ENCODE data around the gene OR2K2.
"Not testable (repeated sequence)": the region's sequence is repeated elsewhere in the genome, so short reads cannot be mapped to it uniquely, and the experiment has no call there.

OR2K2 gene, protein sequence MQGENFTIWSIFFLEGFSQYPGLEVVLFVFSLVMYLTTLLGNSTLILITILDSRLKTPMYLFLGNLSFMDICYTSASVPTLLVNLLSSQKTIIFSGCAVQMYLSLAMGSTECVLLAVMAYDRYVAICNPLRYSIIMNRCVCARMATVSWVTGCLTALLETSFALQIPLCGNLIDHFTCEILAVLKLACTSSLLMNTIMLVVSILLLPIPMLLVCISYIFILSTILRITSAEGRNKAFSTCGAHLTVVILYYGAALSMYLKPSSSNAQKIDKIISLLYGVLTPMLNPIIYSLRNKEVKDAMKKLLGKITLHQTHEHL

DNA sequence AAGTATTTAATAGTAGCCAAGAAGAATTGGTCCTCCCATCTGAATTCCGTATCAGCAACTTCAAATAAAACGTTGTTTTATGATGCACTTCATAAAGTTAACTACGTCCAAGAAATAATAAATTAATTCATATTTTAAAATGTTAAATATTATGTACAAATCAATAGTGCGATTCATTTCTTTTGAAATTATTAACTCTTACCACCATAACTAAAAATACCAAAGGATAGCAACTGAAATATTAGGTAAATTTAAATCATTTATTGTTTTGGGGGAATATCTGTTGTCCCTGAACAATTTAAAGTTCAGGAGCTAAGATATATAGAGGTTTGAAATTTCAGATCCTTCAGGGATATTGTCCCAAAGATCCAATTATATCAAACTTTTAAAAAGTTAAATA lies at the start of gene OR2K2:
OR2K2 (minus strand) TSS at position 101 of the 400 bp plus-strand sequence. CDS start 1,791 bp downstream, outside the sequence.
- DNase-seq (ENCODE audit: low read depth in 2 of 3, low spot score in 1 of 3) = no peak

DNA sequence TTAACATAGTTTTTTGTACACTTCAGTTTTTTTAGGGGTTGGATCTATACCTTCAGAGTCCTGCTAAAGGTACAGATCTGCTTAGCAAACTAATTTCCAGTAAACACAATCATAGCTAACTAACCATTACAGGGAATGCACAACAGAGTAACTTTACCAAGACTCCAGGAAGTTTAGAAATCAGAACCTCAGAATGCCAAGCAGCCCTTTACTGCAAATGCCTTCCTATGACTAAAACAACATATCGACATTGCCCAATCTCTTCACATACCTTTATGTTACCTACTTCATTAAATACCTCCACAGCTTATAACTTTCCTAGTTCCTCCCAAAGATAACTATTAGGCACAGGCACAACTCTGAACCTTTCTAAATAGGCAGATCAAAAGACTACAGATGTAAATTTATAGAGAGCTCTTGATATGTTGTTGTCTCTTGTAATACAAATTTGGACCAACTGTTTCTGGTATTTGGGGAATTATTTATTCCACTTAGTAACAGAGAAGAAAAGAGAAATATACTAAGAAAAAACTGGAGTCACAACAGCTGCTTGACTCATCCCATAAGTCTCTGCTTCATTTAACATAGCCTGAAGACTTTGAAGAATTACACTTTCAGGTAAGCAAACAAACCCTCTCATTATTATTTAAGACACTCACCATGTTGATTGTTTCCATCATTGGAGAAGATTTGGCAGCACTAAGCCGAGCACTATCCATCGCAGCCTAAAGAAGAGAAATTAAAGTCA lies 46.0 kb upstream of the OR2K2 start:
- DNase-seq (ENCODE audit: low read depth in 2 of 3, low spot score in 1 of 3) = no peak

DNA sequence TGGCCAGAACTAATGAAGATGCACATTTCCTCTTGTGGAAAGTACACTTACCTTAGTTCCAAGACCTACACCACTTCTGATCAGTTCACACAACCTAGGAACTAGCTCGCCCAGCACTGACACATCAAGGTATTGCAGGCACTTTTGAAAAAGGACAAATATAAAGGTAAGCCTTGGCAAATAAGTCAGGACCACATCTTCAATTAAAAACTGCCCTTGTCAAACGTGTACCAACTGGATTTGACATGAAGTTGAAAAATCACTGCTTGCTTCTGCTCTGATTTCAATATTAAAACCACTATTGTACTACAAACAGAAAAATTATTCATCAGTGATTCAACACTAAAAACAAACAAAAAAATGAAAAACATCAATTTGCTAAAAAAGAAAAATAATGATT lies 45.0 kb upstream of the OR2K2 start:
- no peak for DNase-seq (ENCODE audit: low read depth in 2 of 3, low spot score in 1 of 3)

DNA sequence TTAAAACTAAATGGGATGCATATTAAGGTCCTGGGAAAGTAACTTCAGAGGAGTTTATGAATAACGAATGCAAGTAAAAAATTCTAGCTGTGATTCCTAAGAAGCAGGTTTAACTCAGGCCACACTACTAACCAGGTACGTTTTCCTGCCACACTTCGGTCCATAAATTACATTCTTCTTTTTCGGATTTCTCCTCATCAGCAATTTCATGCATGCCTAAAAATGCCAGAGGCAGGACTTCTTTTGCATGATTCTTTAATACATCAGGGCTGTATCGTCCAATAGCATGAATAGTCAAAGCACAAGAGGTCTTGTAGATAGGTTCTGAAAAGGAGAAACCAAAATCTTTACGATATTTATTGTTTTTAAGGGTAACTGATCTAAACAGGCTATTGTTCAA lies 42.3 kb upstream of the OR2K2 start:
- no peak for DNase-seq (ENCODE audit: low read depth in 2 of 3, low spot score in 1 of 3)

DNA sequence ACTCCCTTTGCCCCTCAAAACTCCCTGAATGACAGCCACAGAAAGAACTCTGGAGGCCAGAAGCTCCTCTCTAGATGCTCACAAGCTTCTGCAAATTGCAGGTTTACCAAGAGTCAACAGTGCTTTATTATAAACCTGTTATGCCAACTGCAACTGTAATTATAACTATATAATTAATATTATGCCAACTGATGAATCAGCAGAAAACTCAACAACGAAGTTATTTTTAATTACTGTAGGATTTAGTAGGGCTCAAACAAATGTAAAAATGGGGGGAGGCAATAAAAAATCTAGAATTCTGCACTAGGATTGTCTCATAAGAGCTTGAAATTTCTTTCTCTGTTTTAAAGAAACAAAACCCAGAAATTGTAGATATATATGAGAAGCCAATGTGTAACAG lies 37.0 kb upstream of the OR2K2 start:
- DNase-seq (ENCODE audit: low read depth in 2 of 3, low spot score in 1 of 3) = no peak

DNA sequence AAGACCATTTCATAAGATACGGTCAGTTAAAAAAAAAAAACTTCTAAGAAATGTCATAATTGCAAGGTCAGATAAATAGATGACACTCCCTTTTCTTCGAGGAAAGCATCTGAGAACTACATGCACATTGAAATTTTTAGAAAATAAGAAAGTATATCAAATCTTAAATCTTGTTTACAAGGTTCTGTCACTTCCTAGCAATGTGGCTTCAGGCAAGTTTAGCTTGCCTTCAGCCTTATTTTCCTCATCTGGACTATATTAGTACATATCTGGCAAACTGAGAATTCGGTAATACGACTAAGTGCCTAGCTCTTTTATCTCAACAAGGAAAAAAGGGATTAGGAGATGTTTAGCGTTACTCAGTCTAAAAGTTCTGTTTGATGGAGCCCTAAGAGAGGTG lies 32.5 kb upstream of the OR2K2 start:
- no peak for DNase-seq (ENCODE audit: low read depth in 2 of 3, low spot score in 1 of 3)

DNA sequence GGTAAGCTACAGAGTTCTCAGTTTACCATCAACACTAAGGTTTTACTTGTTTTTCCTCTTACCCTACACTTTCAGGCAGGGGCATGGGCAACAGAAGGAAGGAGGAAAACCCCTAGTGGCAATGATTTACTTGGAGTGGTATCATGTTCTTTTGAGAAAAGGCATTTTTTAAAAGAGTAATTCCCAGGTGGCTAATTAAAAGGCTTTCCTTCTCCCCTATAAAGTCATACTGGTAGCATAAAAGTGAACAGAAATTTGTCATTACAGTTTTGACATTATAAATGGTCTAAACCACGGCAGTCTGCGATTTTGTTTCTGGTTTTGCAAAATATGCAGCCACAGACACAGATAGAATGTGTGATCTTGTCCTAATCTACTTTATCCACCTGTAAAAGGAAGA lies 30.9 kb upstream of the OR2K2 start:
- no peak for DNase-seq (ENCODE audit: low read depth in 2 of 3, low spot score in 1 of 3)

GRCh38 chr9:111356481-111357244 lies 26.6 kb upstream of the OR2K2 start:
- DNase-seq (ENCODE audit: low read depth in 2 of 3, low spot score in 1 of 3) = peak in 1 of 3 donors; percentile 1

- DNase-seq (ENCODE audit: low read depth in 2 of 3, low spot score in 1 of 3) = no peak
Observed at GRCh38 chr9:111352545-111352944, 22.5 kb upstream of the OR2K2 start.

- no peak for DNase-seq (ENCODE audit: low read depth in 2 of 3, low spot score in 1 of 3)
Observed at GRCh38 chr9:111350556-111350955, 20.5 kb upstream of the OR2K2 start.

- DNase-seq (ENCODE audit: low read depth in 2 of 3, low spot score in 1 of 3) = no peak
Observed at GRCh38 chr9:111349766-111350165, 19.7 kb upstream of the OR2K2 start.

DNA sequence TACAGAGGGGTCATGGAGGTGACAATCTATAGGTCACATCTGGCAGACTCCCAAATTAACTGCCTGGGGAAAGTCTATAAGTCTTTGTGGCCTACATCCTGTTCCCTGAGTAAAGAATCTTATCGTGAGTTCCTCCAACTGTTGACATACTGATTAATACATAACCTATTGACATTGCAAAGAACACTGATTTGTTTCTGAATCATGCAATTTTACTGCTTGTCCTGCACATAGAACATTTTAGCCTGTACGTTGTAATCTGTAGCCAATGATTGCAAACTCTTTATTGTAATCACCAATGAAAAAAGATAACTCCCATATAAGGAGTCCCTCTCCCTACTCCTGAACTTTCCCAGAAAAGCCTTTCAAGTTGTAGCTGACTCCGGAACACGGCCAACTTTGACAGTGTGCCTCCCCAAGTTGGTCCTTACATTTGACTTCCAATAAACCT lies 18.8 kb upstream of the OR2K2 start:
- DNase-seq (ENCODE audit: low read depth in 2 of 3, low spot score in 1 of 3) = no peak

GRCh38 chr9:111334318-111334863 lies 4.4 kb upstream of the OR2K2 start:
- not testable (repeated sequence) for DNase-seq (ENCODE audit: low read depth in 2 of 3, low spot score in 1 of 3)

GRCh38 chr9:111320631-111321030 lies 9.4 kb downstream of the OR2K2 start:
- no peak for DNase-seq (ENCODE audit: low read depth in 2 of 3, low spot score in 1 of 3)

DNA sequence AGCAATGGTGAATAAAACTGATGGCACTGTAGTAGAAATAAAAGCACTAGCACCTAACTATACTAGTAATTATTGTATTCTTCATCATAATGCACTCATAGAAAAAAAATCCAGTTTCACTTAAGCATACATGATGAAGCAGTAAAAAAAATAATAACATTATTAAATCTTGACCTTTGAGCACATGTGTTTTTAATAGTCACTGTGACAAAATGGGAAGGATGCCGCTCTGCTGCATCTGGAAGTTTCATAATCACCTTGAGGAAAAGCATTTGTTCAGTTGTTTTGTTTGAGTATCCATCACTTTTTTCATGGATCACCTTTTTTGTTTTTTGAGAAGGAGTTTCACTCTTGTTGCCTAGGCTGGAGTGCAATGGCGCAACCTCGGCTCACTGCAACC lies 13.2 kb downstream of the OR2K2 start:
- DNase-seq (ENCODE audit: low read depth in 2 of 3, low spot score in 1 of 3) = no peak

DNA sequence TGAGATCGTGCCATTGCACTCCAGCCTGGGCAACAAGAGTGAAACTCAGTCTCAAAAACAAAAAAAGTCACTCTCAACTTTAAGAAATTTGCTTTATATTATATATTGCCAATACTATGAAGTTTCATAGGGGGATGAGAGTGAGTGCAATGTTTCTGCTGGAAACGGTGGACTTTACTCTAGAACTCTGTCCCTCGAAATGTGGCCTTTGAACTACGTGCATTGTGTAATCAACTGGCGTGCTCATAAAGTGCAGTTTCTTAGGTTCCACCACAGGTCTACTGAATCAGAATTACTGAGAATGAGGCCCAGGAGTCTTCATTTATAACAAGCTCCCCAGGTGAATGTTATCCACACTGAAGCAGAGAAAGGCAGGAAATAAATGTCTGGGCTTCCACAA lies 24.1 kb downstream of the OR2K2 start:
- no peak for DNase-seq (ENCODE audit: low read depth in 2 of 3, low spot score in 1 of 3)

- DNase-seq (ENCODE audit: low read depth in 2 of 3, low spot score in 1 of 3) = not testable (repeated sequence)
Observed at GRCh38 chr9:111304000-111304399, 26.0 kb downstream of the OR2K2 start.

DNA sequence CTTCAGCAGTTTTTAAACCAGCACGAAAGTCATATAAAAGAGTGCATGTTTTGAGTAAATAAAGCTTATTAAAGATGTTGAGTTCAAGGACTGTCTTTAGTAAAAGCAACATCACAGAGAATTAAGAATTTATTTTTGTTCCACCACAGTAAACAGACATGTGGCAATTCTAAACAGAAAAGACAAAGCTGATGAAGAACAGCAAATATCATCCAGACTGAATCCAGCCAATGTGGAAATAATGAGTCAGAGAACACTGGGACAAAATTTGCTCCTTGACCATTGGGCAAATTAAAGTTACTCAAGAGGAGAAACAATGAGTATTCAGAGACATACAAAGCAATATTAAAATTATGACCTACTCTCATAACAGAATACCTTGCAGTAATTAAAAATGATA lies 28.8 kb downstream of the OR2K2 start:
- no peak for DNase-seq (ENCODE audit: low read depth in 2 of 3, low spot score in 1 of 3)

GRCh38 chr9:111300140-111300735 lies 29.8 kb downstream of the OR2K2 start:
- no peak for DNase-seq (ENCODE audit: low read depth in 2 of 3, low spot score in 1 of 3)

- DNase-seq (ENCODE audit: low read depth in 2 of 3, low spot score in 1 of 3) = not testable (repeated sequence)
Observed at GRCh38 chr9:111299599-111299966, 30.4 kb downstream of the OR2K2 start.
